ENCODE data around the gene GFPT2. TPM values are rescaled to one million over a fixed set of nuclear protein-coding genes. Genes with fewer than 3 reads are reported as not detected.

GFPT2 gene
- total RNA-seq, 2 experiments from 2014 or later: not detected

GRCh38 chr5:180318456-180319089, 34.6 kb downstream of the GFPT2 start:
- POLR2A ChIA-PET: no interaction called here
- TF ChIP-seq EZH2phosphoT487 (IDR thresholded peaks at IDR 0.05; ENCODE audit: borderline replicate concordance, low read depth, low read length): no peak
- TF ChIP-seq CTCF (conservative IDR thresholded peaks at IDR 0.05; ENCODE audit: low read length): no peak

DNA sequence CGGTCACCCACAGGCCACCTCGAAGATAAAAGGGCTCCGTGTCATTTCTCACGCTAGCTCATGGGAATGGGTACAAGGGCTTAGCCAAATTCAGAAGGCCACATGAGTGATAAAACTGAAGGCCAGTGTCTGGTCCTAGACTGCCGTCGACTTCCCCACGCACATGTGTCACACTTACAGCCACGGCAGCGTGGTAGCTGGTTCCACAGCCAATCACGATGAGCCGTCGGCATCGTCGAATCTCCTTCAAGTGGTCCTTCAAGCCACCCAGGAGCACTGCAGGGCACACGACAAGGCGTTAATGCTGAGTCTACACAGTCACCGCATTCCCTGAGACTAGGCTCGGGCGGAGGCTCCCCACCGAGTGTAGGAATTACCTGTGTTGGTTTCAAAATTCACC, 36.5 kb downstream of the GFPT2 start:
- intact Hi-C loops (cut with micrococcal nuclease; ENCODE audit: unreplicated experiment): no loop called here
- H3K4me2 ChIP-seq (ENCODE audit: low read length): no peak overlapping the region
- no peaks in the 10 kb centered on the region for H3K36me3 ChIP-seq (ENCODE audit: insufficient read depth, low read length)
- no peak for DNase-seq (ENCODE audit: low spot score)
- no peaks in the 10 kb centered on the region for H3K4me1 ChIP-seq (ENCODE audit: insufficient read depth, low read length, poor library complexity, severe bottlenecking)
- no peak overlapping the region for H3K27ac ChIP-seq (ENCODE audit: low read depth, low read length, poor library complexity, severe bottlenecking)
- H4K20me1 ChIP-seq (ENCODE audit: insufficient read depth, low read length): no peaks in the 10 kb centered on the region
- no peak overlapping the region for H2AFZ ChIP-seq (ENCODE audit: low read length)
- H3K79me2 ChIP-seq (ENCODE audit: insufficient read depth, low read depth, low read length): no peaks in the 10 kb centered on the region
- no TSS peak for BruUV-seq (replicated peaks)
- TF ChIP-seq EZH2phosphoT487 (IDR thresholded peaks at IDR 0.05; ENCODE audit: borderline replicate concordance, low read depth, low read length) (no peak), CTCF (conservative IDR thresholded peaks at IDR 0.05; ENCODE audit: low read length) (no peak)
- ChIA-PET POLR2A (no interaction called here), CTCF (ENCODE audit: unreplicated experiment) (interaction anchor here (0.6 to 1.3 kb wide), 2 partner anchors 15 to 54 kb away, joined by 3 to 4 read pairs; no protein-coding TSS in a partner anchor)
- no peaks in the 10 kb centered on the region for H3K9me3 ChIP-seq (ENCODE audit: low read length)
- H3K4me3 ChIP-seq (ENCODE audit: low read depth, low read length, poor library complexity, severe bottlenecking): no peak overlapping the region
- H3K9me2 ChIP-seq (ENCODE audit: insufficient read depth, low read length): no peaks in the 10 kb centered on the region

More at GRCh38 chr5:180318456-180319089, 34.6 kb downstream of the GFPT2 start:
- no peaks in the 10 kb centered on the region for H4K20me1 ChIP-seq (ENCODE audit: insufficient read depth, low read length)
- CTCF ChIA-PET (ENCODE audit: unreplicated experiment): interaction anchor here (1.2 kb wide), 1 partner anchor 10 kb away, joined by 4 read pairs; no protein-coding TSS in a partner anchor
- H3K9me3 ChIP-seq (ENCODE audit: low read length): no peaks in the 10 kb centered on the region
- DNase-seq (ENCODE audit: low spot score): no peak
- no peak overlapping the region for H2AFZ ChIP-seq (ENCODE audit: low read length)
- H3K9me2 ChIP-seq (ENCODE audit: insufficient read depth, low read length): no peaks in the 10 kb centered on the region
- no peak overlapping the region for H3K4me3 ChIP-seq (ENCODE audit: low read depth, low read length, poor library complexity, severe bottlenecking)
- H3K79me2 ChIP-seq (ENCODE audit: insufficient read depth, low read depth, low read length): no peaks in the 10 kb centered on the region
- no peaks in the 10 kb centered on the region for H3K36me3 ChIP-seq (ENCODE audit: insufficient read depth, low read length)
- H3K27ac ChIP-seq (ENCODE audit: low read depth, low read length, poor library complexity, severe bottlenecking): no peak overlapping the region
- intact Hi-C loops (cut with micrococcal nuclease; ENCODE audit: unreplicated experiment): no loop called here
- no TSS peak for BruUV-seq (replicated peaks)
- no peaks in the 10 kb centered on the region for H3K4me1 ChIP-seq (ENCODE audit: insufficient read depth, low read length, poor library complexity, severe bottlenecking)
- H3K4me2 ChIP-seq (ENCODE audit: low read length): no peak overlapping the region

DNA sequence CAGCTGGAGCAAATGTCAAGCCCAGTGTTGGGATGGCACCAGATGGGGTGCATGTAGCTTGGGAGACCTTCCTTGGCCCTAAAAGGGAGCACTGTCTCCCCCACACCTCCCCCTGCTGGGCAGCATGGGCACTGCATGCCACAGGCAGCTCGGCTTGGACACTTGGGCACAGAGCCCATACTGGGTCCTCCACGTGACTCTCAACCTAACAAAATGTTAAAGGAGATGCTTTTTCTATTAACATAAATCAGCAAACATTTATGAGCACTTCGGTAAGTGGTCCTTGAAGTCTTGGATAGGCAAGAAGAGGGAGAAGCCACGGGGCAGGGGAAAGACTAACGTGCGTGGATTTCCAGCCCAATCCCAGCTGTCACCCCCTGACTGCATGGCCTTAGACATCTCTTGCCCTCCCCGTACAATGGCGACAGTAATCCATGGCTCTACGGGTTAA, 37.3 kb downstream of the GFPT2 start:
- Histone ChIP-seq H3K9me2 (ENCODE audit: insufficient read depth, low read length) (no peaks in the 10 kb centered on the region), H3K4me2 (ENCODE audit: low read length) (no peak overlapping the region), H3K4me1 (ENCODE audit: insufficient read depth, low read length, poor library complexity, severe bottlenecking) (no peaks in the 10 kb centered on the region), H3K4me3 (ENCODE audit: low read depth, low read length, poor library complexity, severe bottlenecking) (no peak overlapping the region), H3K9me3 (ENCODE audit: low read length) (no peaks in the 10 kb centered on the region), H2AFZ (ENCODE audit: low read length) (no peak overlapping the region), H3K36me3 (ENCODE audit: insufficient read depth, low read length) (no peaks in the 10 kb centered on the region), H4K20me1 (ENCODE audit: insufficient read depth, low read length) (no peaks in the 10 kb centered on the region), H3K27ac (ENCODE audit: low read depth, low read length, poor library complexity, severe bottlenecking) (no peak overlapping the region), H3K79me2 (ENCODE audit: insufficient read depth, low read depth, low read length) (no peaks in the 10 kb centered on the region)
- TF ChIP-seq CTCF (conservative IDR thresholded peaks at IDR 0.05; ENCODE audit: low read length) (peak; percentile 95), EZH2phosphoT487 (IDR thresholded peaks at IDR 0.05; ENCODE audit: borderline replicate concordance, low read depth, low read length) (no peak)
- POLR2A ChIA-PET: interaction anchor here (0.5 to 0.9 kb wide), 2 partner anchors 11 to 60 kb away, joined by 3 read pairs; no protein-coding TSS in a partner anchor
- BruUV-seq (replicated peaks): no TSS peak
- intact Hi-C loops (cut with micrococcal nuclease; ENCODE audit: unreplicated experiment): loop anchor here (1.0 to 2.0 kb wide), 3 partner anchors 22 to 189 kb away; no protein-coding TSS in a partner anchor
- DNase-seq (ENCODE audit: low spot score): peak; percentile 54
- CTCF ChIA-PET (ENCODE audit: unreplicated experiment): interaction anchor here (0.6 to 1.6 kb wide), 5 partner anchors 14 to 121 kb away, joined by 3 to 7 read pairs (median 3); no protein-coding TSS in a partner anchor
